ENCODE results near the gene C3.

Gene C3

DNA sequence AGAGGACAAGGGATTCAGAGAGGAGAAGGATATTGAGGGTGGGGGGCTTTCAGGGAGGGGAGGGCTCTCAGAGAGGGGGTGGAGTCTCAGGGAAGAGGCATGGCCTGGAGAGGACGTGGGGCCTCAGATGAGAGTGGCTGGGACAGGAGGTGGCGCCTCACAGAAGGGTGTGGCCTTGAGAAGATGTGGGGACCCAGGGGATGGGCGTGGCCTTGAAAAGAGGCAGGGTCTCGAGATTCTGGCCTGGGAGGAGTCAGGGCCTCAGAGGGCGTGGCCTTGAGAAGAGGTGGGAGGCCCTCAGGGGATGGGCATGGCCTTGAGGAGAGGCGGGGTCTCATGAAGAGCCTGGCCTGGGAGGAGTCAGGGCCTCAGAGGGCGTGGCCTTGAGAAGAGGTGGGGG is 26.8 kb downstream of the C3 start:
- H3K27ac ChIP-seq, result no peak overlapping the region
- no peak for TF ChIP-seq ZFX (IDR thresholded peaks at IDR 0.05; ENCODE audit: borderline replicate concordance)
- TF ChIP-seq, protein P1, sequence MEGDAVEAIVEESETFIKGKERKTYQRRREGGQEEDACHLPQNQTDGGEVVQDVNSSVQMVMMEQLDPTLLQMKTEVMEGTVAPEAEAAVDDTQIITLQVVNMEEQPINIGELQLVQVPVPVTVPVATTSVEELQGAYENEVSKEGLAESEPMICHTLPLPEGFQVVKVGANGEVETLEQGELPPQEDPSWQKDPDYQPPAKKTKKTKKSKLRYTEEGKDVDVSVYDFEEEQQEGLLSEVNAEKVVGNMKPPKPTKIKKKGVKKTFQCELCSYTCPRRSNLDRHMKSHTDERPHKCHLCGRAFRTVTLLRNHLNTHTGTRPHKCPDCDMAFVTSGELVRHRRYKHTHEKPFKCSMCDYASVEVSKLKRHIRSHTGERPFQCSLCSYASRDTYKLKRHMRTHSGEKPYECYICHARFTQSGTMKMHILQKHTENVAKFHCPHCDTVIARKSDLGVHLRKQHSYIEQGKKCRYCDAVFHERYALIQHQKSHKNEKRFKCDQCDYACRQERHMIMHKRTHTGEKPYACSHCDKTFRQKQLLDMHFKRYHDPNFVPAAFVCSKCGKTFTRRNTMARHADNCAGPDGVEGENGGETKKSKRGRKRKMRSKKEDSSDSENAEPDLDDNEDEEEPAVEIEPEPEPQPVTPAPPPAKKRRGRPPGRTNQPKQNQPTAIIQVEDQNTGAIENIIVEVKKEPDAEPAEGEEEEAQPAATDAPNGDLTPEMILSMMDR (IDR thresholded peaks at IDR 0.05), result no peak

DNA sequence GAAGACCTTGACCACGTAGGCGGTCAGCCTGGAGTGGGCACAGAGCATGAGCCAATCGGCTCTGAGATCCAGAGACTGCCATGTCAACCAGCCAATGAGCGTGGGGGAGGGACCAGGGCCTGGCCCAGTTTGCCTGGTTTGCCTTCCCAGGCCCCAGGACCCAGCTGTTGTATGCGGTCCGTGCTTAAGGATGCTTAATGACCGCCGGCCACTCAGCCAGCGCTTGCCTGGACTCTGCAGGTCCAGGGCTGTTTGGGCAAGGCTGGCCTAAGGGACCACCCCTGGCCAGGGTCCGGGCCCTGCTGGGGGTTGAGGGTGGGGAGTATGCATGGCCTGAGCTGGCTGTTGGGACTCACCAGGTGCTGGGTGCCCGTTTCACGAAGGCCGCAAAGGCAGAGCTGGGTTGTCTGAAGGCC is 27.4 kb downstream of the C3 start:
- no peak for TF ChIP-seq ZFX (IDR thresholded peaks at IDR 0.05; ENCODE audit: borderline replicate concordance)
- TF ChIP-seq, protein P1 (IDR thresholded peaks at IDR 0.05), result no peak
- no peak overlapping the region for H3K27ac ChIP-seq

DNA sequence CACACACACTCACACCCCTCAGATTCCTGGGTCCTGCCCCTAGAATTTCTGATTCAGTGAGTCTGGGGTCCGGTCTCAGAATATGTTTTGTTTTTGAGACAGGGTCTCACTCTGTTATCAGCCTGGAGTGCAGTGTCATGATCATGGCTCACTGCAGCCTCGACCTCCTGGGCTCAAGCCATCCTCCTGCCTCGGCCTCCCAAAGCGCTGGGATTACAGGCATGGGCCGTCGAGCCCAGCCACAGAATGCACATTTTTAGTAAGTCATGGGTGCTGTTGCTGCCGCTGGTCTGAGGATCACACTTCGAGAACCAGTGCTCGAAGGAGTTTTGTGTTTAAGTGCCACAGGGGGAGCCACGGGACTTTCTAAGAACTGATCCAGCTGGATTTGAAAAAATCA is 28.4 kb downstream of the C3 start:
- TF ChIP-seq, protein P1 (IDR thresholded peaks at IDR 0.05), result no peak
- TF ChIP-seq ZFX (IDR thresholded peaks at IDR 0.05; ENCODE audit: borderline replicate concordance), result no peak
- no peak overlapping the region for H3K27ac ChIP-seq

DNA sequence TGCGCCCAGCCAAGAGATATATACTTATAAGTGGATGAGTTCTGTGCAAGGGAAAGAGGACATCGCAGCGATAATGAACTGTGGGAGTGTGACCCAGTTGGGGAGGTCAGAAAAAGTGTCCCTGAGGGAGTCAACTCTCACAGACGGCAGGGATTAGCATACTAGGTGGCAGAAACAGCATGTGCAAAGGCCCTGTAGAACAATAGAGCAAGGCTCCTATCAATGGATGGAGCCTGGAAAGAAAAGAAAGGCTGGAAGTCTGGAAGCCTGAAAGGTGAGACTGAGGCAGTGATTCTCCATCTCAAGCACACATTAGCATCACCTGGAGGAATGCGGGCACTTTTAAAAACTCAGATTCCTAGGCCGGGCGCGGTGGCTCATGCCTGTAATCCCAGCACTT is 29.1 kb downstream of the C3 start:
- TF ChIP-seq, protein P1 (IDR thresholded peaks at IDR 0.05), result no peak
- TF ChIP-seq ZFX (IDR thresholded peaks at IDR 0.05; ENCODE audit: borderline replicate concordance), result no peak
- H3K27ac ChIP-seq, result no peak overlapping the region

DNA sequence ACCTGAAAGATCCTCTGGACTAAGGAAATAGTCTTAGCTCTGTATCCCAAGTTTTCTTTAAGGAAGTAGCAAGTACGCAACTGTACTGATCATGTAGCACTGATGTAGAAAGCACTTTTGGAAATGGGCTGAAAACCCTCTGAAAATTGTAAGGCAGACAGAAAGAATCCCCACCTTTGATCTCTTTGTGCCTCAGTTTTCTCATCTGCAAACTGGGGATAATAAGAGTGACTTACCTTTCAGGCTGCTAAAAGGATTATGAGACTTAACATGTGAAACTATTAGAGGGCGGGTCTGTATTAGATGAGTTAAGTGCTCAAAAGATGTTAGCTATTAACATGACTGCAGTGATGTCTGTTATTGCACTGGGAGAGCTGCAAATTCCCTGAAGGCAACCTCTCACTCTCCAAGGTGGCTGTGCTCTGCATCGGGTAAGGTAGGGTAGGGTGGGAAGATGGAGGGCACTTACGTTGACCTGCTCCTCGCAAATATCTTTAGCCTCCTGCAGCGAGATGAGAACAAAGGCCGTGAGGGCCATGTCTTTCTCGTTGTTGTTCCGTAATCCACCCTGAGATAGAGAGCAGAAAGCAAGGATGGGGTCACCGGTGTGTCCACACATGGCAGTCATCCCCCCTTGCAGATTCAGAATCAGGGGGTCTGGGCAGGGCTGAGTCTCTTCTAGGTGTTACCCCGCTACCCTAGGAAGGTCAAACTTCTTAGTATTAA is 30.1 kb downstream of the C3 start:
- H3K27ac ChIP-seq, result no peak overlapping the region
- TF ChIP-seq ZFX (IDR thresholded peaks at IDR 0.05; ENCODE audit: borderline replicate concordance), result no peak
- TF ChIP-seq, protein P1 (IDR thresholded peaks at IDR 0.05), result no peak

DNA sequence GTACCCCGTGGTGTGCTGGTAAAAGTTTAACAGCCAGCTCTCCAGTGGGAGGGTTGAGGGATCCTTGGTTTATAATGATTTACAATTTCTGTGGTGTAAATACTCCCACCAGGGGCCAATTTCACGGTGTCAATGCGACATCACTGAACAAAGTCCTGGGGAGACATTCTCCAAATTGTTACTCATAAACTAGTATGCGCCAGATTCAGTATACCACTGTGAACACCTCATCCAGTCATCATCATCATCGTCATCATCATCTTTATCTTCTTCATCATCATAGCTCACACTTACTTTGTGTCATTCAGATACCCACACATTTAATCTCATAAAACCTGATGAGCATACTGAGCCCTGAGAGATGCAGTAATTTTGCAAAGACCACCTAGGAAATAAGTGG is 33.3 kb downstream of the C3 start:
- TF ChIP-seq, protein P1 (IDR thresholded peaks at IDR 0.05), result no peak
- no peak for TF ChIP-seq ZFX (IDR thresholded peaks at IDR 0.05; ENCODE audit: borderline replicate concordance)
- no peak overlapping the region for H3K27ac ChIP-seq

GRCh38 chr19:6686628-6686975 is 33.8 kb downstream of the C3 start:
- TF ChIP-seq, protein P1 (IDR thresholded peaks at IDR 0.05), result no peak
- H3K27ac ChIP-seq, result no peak overlapping the region

Data from 22Rv1 (cell line).